Neural crest cell (in vitro differentiated cells): Measurements from ENCODE around the gene LMBR1. TPM values are rescaled to one million over a fixed set of nuclear protein-coding genes. Genes with fewer than 3 reads are reported as not detected.
"Not testable (repeated sequence)": the region's sequence is repeated elsewhere in the genome, so short reads cannot be mapped to it uniquely, and the experiment has no call there.

Experiments
- DNase-seq: peaks from one replicate; pipeline ENCODE4 v3.0.0; 2021; ENCODE audit warnings: low read depth, mixed read lengths, low spot score
- H3K27ac Mint-ChIP-seq: one replicate; pipeline ENCODE4 v1.8.0; 2021; ENCODE audit warnings: mild to moderate bottlenecking, mixed read lengths; ENCODE audit not compliant: unreplicated experiment
- H3K27me3 Mint-ChIP-seq: 2 replicates; pipeline ENCODE4 v1.8.0; 2021; ENCODE audit warnings: low read depth, mild to moderate bottlenecking, mixed read lengths
- H3K36me3 Mint-ChIP-seq: 2 replicates; pipeline ENCODE4 v1.8.0; 2021; ENCODE audit warnings: low read depth, mild to moderate bottlenecking, mixed read lengths
- H3K4me1 Mint-ChIP-seq: 2 replicates; pipeline ENCODE4 v1.8.0; 2021; ENCODE audit warnings: mixed read lengths
- H3K4me3 Mint-ChIP-seq: one replicate; pipeline ENCODE4 v1.8.0; 2021; ENCODE audit warnings: mild to moderate bottlenecking, mixed read lengths
- H3K9me3 Mint-ChIP-seq: 2 replicates; pipeline ENCODE4 v1.8.0; 2021; ENCODE audit warnings: mixed read lengths
- total RNA-seq: library from RNA; stranded (reverse); gene quantifications from 2 replicates; pipeline ENCODE4 v1.2.1, GENCODE V29; 2021
- TF ChIP-seq, protein P1 (sequence below): fragments of 200-600 bp; sonication (generic); conservative IDR thresholded peaks from 2 replicates; pipeline ENCODE4 v1.5.0; 2021; ENCODE audit warnings: antibody characterized with exemption, mild to moderate bottlenecking

LMBR1 gene
- total RNA-seq, 1 donor from 2014 or later, result 55.1 TPM

DNA sequence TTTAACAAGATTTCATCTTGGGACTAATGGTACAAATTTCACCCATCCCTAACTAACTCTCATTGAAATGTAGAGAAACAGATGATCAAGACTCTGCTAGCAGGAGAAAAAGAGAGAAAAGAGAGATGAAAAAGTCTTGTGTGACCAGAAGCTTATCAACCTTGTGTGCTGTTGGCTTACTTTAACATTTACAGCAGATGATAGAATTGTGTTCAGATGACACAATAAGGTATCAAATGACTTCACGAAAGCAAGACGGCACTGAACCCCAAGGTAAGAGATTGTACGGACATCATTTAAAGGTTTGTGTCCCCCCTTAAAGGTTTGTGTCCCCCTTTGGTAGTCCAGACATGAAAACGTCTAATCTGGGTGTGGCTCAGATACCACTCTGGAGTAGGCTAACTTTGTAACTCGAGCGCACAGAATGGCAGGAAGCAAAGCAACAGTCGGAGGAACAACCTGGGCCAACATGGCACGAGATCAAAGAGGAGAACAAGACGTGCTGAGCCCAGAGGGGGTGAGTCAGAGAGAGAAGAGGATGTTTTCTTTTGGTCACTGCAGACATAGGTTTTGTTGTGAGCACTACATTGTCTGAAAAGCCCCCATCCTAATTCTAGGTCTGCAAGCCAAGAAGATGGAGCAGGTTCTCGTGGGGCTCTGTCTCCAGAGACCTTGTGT lies 10.4 kb upstream of the LMBR1 start:
- Mint-ChIP-seq H3K27ac (no peak overlapping the region), H3K36me3 (no peaks in the 10 kb centered on the region), H3K9me3 (no peaks in the 10 kb centered on the region), H3K4me3 (no peak overlapping the region), H3K4me1 (no peaks in the 10 kb centered on the region), H3K27me3 (no peaks in the 10 kb centered on the region)
- no peak for DNase-seq
- TF ChIP-seq, protein P1, sequence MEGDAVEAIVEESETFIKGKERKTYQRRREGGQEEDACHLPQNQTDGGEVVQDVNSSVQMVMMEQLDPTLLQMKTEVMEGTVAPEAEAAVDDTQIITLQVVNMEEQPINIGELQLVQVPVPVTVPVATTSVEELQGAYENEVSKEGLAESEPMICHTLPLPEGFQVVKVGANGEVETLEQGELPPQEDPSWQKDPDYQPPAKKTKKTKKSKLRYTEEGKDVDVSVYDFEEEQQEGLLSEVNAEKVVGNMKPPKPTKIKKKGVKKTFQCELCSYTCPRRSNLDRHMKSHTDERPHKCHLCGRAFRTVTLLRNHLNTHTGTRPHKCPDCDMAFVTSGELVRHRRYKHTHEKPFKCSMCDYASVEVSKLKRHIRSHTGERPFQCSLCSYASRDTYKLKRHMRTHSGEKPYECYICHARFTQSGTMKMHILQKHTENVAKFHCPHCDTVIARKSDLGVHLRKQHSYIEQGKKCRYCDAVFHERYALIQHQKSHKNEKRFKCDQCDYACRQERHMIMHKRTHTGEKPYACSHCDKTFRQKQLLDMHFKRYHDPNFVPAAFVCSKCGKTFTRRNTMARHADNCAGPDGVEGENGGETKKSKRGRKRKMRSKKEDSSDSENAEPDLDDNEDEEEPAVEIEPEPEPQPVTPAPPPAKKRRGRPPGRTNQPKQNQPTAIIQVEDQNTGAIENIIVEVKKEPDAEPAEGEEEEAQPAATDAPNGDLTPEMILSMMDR, result no peak

DNA sequence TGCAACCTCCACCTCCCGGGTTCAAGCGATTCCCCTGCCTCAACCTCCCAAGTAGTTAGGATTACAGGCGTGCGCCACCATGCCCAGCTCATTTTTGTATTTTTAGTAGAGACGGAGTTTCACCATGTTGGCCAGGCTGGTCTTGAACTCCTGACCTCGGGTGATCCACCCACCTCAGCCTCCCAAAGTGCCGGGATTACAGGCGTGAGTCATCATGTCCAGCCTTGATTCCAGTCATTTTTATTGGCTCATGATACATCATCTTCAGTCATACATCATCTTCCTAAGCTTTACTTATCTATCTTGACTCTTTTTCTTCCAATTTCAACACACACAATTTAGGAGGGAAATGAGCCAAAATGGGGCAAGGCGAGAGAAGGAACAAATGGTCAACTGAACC lies 7.1 kb upstream of the LMBR1 start:
- not testable (repeated sequence) for DNase-seq, H3K9me3 Mint-ChIP-seq, H3K4me3 Mint-ChIP-seq, H3K27ac Mint-ChIP-seq, H3K4me1 Mint-ChIP-seq, H3K27me3 Mint-ChIP-seq, H3K36me3 Mint-ChIP-seq

DNA sequence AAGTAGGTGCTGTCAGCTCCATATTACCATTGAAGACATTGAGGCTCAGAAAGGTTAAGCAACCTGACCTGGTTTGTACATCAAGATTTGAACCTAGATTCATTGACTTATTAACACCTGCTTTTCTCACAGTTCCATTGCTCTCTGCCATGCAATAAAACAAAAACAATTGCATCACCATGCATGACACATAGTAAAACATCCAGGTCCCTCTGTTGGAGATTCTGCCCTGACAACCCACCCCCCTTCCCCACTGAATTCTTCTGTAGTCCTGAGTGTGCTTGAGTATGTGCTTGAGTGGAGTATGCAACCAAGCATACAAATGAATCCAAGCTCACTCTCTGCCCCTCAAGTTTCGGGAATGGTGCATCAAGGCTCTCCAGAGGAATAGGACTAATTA lies 6.0 kb upstream of the LMBR1 start:
- peaks cover 4% of the 10 kb centered on the region for H3K27me3 Mint-ChIP-seq
- H3K36me3 Mint-ChIP-seq, result no peaks in the 10 kb centered on the region
- H3K27ac Mint-ChIP-seq, result no peak overlapping the region
- no peaks in the 10 kb centered on the region for H3K4me1 Mint-ChIP-seq
- H3K4me3 Mint-ChIP-seq, result no peak overlapping the region
- no peaks in the 10 kb centered on the region for H3K9me3 Mint-ChIP-seq
- no peak for DNase-seq
- TF ChIP-seq, protein P1, result no peak

DNA sequence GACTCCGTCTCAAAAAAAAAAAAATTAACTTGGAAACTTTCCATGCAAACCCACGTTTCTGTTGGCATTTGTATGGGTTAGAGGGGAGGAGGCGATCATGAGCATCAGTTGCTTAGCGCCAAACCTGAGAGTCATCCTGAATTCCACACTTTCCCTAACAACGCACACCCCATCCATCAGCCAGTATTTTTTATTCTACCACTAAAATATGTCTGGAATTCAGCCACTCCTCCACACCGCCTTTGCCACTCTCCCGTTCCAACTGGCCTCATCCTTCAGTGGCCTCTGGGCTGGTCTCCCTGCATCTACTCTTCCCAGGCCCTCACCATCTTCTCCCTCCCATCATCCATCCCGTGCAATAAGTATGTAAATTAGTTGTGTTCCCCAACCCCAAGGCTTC lies 4.7 kb upstream of the LMBR1 start:
- Mint-ChIP-seq H3K9me3 (no peaks in the 10 kb centered on the region), H3K4me1 (peaks cover 7% of the 10 kb centered on the region)

DNA sequence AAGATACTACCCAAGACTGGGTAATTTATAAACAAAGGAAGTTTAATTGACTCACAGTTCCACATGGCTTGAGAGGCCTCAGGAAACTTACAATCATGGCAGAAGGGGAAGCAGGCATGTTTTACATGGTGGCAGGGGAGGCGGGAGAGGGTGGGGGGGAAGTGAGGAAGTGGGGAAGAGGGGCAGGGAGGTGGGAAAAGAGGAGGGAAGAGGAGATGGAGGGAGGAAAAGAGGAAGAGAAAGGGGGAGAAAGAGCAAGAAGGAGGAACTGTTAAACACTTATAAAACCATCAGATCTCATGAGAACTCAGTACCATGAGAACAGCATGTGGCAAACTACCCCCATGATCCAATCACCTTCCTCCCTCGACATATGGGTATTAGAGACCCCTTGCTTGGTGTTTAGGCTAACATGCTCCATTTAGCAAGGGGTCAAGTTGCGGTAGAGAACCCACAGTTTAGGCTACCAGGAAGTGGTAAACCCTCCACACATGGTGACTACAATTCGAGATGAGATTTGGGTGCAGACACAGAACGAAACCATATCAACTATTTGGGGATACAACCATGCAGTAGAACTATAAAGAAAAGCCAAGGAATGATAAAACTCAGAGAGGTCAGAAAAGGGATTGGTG lies 3.5 kb upstream of the LMBR1 start:
- Mint-ChIP-seq H3K27ac (no peak overlapping the region), H3K36me3 (no peaks in the 10 kb centered on the region), H3K9me3 (no peaks in the 10 kb centered on the region), H3K27me3 (peaks cover 4% of the 10 kb centered on the region), H3K4me1 (peaks cover 14% of the 10 kb centered on the region), H3K4me3 (no peak overlapping the region)
- no peak for DNase-seq
- TF ChIP-seq, protein P1, result no peak

More for the DNA sequence above, 4.7 kb upstream of the LMBR1 start:
- DNase-seq, result no peak
- Mint-ChIP-seq H3K27me3 (peaks cover 4% of the 10 kb centered on the region), H3K36me3 (no peaks in the 10 kb centered on the region), H3K27ac (no peak overlapping the region), H3K4me3 (peak overlapping the region; percentile 64)
- TF ChIP-seq, protein P1, result no peak
